ENCODE measurements around the gene NEU1. TPM values are rescaled to one million over a fixed set of nuclear protein-coding genes. Genes with fewer than 3 reads are reported as not detected.

The NEU1 gene
- total RNA-seq, 2 experiments from 2014 or later: 5.5 to 13.4 TPM

- TSS peak; percentile 60 for BruUV-seq (replicated peaks)
- no peak for DNase-seq (ENCODE audit: low spot score)
- CTCF ChIA-PET (ENCODE audit: unreplicated experiment): no interaction called here
- Histone ChIP-seq H3K4me2 (ENCODE audit: low read length) (peak overlapping the region; percentile 69), H3K36me3 (ENCODE audit: insufficient read depth, low read length) (peaks cover 4% of the 10 kb centered on the region; the same call in 1 of the 2 replicates), H3K9me2 (ENCODE audit: insufficient read depth, low read length) (no peaks in the 10 kb centered on the region), H3K4me3 (ENCODE audit: low read depth, low read length, poor library complexity, severe bottlenecking) (peak overlapping the region; percentile 75), H3K4me1 (ENCODE audit: insufficient read depth, low read length, poor library complexity, severe bottlenecking) (peaks cover 39% of the 10 kb centered on the region), H4K20me1 (ENCODE audit: insufficient read depth, low read length) (no peaks in the 10 kb centered on the region), H3K79me2 (ENCODE audit: insufficient read depth, low read depth, low read length) (peaks cover 12% of the 10 kb centered on the region; the same call in 1 of the 2 replicates), H3K27ac (ENCODE audit: low read depth, low read length, poor library complexity, severe bottlenecking) (peak overlapping the region; percentile 11), H3K9me3 (ENCODE audit: low read length) (no peaks in the 10 kb centered on the region), H2AFZ (ENCODE audit: low read length) (no peak overlapping the region)
- intact Hi-C loops (cut with micrococcal nuclease; ENCODE audit: unreplicated experiment): no loop called here
- no peak for TF ChIP-seq CTCF (conservative IDR thresholded peaks at IDR 0.05; ENCODE audit: low read length)
- no peak for TF ChIP-seq EZH2phosphoT487 (IDR thresholded peaks at IDR 0.05; ENCODE audit: borderline replicate concordance, low read depth, low read length)
- POLR2A ChIA-PET: no interaction called here
Observed at GRCh38 chr6:31900917-31901414, 38.3 kb upstream of the NEU1 start.

GRCh38 chr6:31899882-31900722 is 37.5 kb upstream of the NEU1 start:
- intact Hi-C loops (cut with micrococcal nuclease; ENCODE audit: unreplicated experiment): loop anchor here (10.0 kb wide), 1 partner anchor 215 kb away; the partner anchor contains the start of gene LY6G5C
- no peak for DNase-seq (ENCODE audit: low spot score)
- CTCF ChIA-PET (ENCODE audit: unreplicated experiment): no interaction called here

More at GRCh38 chr6:31899882-31900722, 37.5 kb upstream of the NEU1 start:
- no peaks in the 10 kb centered on the region for H4K20me1 ChIP-seq (ENCODE audit: insufficient read depth, low read length)
- peaks cover 12% of the 10 kb centered on the region; the same call in 1 of the 2 replicates for H3K79me2 ChIP-seq (ENCODE audit: insufficient read depth, low read depth, low read length)
- H3K4me2 ChIP-seq (ENCODE audit: low read length): peak overlapping the region; percentile 88
- no peak overlapping the region for H3K4me3 ChIP-seq (ENCODE audit: low read depth, low read length, poor library complexity, severe bottlenecking)
- H2AFZ ChIP-seq (ENCODE audit: low read length): no peak overlapping the region
- TF ChIP-seq CTCF (conservative IDR thresholded peaks at IDR 0.05; ENCODE audit: low read length) (no peak), EZH2phosphoT487 (IDR thresholded peaks at IDR 0.05; ENCODE audit: borderline replicate concordance, low read depth, low read length) (no peak)
- H3K9me3 ChIP-seq (ENCODE audit: low read length): no peaks in the 10 kb centered on the region
- BruUV-seq (replicated peaks): no TSS peak
- H3K27ac ChIP-seq (ENCODE audit: low read depth, low read length, poor library complexity, severe bottlenecking): no peak overlapping the region
- peaks cover 40% of the 10 kb centered on the region for H3K4me1 ChIP-seq (ENCODE audit: insufficient read depth, low read length, poor library complexity, severe bottlenecking)
- POLR2A ChIA-PET: no interaction called here
- no peaks in the 10 kb centered on the region for H3K9me2 ChIP-seq (ENCODE audit: insufficient read depth, low read length)
- H3K36me3 ChIP-seq (ENCODE audit: insufficient read depth, low read length): peaks cover 12% of the 10 kb centered on the region

All from OCI-LY7 (cell line).